ENCODE measurements around the gene SYP. TPM values are rescaled to one million over a fixed set of nuclear protein-coding genes. Genes with fewer than 3 reads are reported as not detected.

Gene SYP
- total RNA-seq, 2 experiments from 2014 or later, result 0.79 to 2.9 TPM

DNA sequence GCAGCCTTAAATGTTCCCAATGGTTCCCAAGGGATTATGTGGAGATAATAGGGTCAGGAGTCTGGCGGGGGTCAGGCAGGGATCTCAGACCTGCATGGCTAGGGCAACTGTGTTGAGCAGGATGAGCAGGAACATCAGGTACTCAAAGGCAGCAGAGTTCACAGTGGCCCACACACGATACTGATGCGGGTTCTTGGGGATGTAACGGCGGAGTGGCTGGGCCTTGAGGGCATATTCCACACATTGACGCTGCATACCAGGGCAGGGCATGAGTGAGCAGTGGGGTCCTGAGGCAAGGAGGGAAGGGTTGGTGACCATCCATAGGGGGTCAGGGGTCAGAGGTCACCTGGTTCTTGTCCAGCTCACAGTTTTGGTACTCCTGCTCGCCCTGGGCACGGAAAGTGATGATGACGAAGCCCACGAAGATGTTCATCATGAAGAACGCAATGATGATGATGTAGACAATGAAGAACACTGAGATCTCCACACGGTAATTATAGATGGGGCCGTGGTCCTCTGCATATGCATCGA, 15.1 kb upstream of the SYP start:
- no peaks in the 10 kb centered on the region for H3K9me2 ChIP-seq (ENCODE audit: insufficient read depth, low read length)
- no peak overlapping the region for H3K27ac ChIP-seq (ENCODE audit: low read depth, low read length, poor library complexity, severe bottlenecking)
- H2AFZ ChIP-seq (ENCODE audit: low read length), result no peak overlapping the region
- no peak overlapping the region for H3K4me2 ChIP-seq (ENCODE audit: low read length)
- no peaks in the 10 kb centered on the region for H3K4me1 ChIP-seq (ENCODE audit: insufficient read depth, low read length, poor library complexity, severe bottlenecking)
- no peaks in the 10 kb centered on the region for H4K20me1 ChIP-seq (ENCODE audit: insufficient read depth, low read length)
- H3K4me3 ChIP-seq (ENCODE audit: low read depth, low read length, poor library complexity, severe bottlenecking), result no peak overlapping the region
- no peaks in the 10 kb centered on the region for H3K36me3 ChIP-seq (ENCODE audit: insufficient read depth, low read length)
- H3K9me3 ChIP-seq (ENCODE audit: low read length), result no peaks in the 10 kb centered on the region
- ChIA-PET POLR2A (no interaction called here), CTCF (ENCODE audit: unreplicated experiment) (no interaction called here)
- no peak for DNase-seq (ENCODE audit: low spot score)
- no TSS peak for BruUV-seq (replicated peaks)
- H3K79me2 ChIP-seq (ENCODE audit: insufficient read depth, low read depth, low read length), result no peaks in the 10 kb centered on the region
- intact Hi-C loops (cut with micrococcal nuclease; ENCODE audit: unreplicated experiment), result no loop called here
- no peak for TF ChIP-seq EZH2phosphoT487 (IDR thresholded peaks at IDR 0.05; ENCODE audit: borderline replicate concordance, low read depth, low read length)
- TF ChIP-seq, protein P1, sequence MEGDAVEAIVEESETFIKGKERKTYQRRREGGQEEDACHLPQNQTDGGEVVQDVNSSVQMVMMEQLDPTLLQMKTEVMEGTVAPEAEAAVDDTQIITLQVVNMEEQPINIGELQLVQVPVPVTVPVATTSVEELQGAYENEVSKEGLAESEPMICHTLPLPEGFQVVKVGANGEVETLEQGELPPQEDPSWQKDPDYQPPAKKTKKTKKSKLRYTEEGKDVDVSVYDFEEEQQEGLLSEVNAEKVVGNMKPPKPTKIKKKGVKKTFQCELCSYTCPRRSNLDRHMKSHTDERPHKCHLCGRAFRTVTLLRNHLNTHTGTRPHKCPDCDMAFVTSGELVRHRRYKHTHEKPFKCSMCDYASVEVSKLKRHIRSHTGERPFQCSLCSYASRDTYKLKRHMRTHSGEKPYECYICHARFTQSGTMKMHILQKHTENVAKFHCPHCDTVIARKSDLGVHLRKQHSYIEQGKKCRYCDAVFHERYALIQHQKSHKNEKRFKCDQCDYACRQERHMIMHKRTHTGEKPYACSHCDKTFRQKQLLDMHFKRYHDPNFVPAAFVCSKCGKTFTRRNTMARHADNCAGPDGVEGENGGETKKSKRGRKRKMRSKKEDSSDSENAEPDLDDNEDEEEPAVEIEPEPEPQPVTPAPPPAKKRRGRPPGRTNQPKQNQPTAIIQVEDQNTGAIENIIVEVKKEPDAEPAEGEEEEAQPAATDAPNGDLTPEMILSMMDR (conservative IDR thresholded peaks at IDR 0.05; ENCODE audit: low read length), result no peak

DNA sequence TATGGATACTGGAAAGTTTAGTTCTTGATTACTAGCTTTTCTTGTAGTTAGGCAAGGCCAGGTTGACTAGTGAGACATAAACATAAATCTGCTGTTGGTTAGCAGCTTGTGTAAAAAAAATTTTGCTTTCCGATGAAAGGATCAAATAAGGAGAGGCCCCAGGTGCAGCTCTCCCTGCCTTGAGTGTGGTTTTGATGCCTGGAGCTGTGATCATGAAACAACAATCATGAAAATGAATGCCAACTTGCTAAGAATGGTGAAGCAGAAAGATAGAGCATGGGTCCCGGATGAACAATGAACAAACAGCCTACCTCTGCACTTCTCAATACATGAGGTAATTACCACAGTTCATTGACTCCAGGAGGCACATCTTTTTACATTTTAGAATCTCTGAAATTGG, 14.4 kb upstream of the SYP start:
- H3K36me3 ChIP-seq (ENCODE audit: insufficient read depth, low read length), result no peaks in the 10 kb centered on the region
- no peaks in the 10 kb centered on the region for H3K9me2 ChIP-seq (ENCODE audit: insufficient read depth, low read length)
- no peak overlapping the region for H3K4me3 ChIP-seq (ENCODE audit: low read depth, low read length, poor library complexity, severe bottlenecking)
- DNase-seq (ENCODE audit: low spot score), result no peak
- no peaks in the 10 kb centered on the region for H3K4me1 ChIP-seq (ENCODE audit: insufficient read depth, low read length, poor library complexity, severe bottlenecking)
- no peaks in the 10 kb centered on the region for H3K79me2 ChIP-seq (ENCODE audit: insufficient read depth, low read depth, low read length)
- no peak for TF ChIP-seq EZH2phosphoT487 (IDR thresholded peaks at IDR 0.05; ENCODE audit: borderline replicate concordance, low read depth, low read length)
- TF ChIP-seq, protein P1 (conservative IDR thresholded peaks at IDR 0.05; ENCODE audit: low read length), result no peak
- H4K20me1 ChIP-seq (ENCODE audit: insufficient read depth, low read length), result no peaks in the 10 kb centered on the region
- ChIA-PET CTCF (ENCODE audit: unreplicated experiment) (no interaction called here), POLR2A (no interaction called here)
- intact Hi-C loops (cut with micrococcal nuclease; ENCODE audit: unreplicated experiment), result no loop called here
- no peak overlapping the region for H3K27ac ChIP-seq (ENCODE audit: low read depth, low read length, poor library complexity, severe bottlenecking)
- no peak overlapping the region for H2AFZ ChIP-seq (ENCODE audit: low read length)
- H3K9me3 ChIP-seq (ENCODE audit: low read length), result no peaks in the 10 kb centered on the region
- H3K4me2 ChIP-seq (ENCODE audit: low read length), result no peak overlapping the region
- no TSS peak for BruUV-seq (replicated peaks)

DNA sequence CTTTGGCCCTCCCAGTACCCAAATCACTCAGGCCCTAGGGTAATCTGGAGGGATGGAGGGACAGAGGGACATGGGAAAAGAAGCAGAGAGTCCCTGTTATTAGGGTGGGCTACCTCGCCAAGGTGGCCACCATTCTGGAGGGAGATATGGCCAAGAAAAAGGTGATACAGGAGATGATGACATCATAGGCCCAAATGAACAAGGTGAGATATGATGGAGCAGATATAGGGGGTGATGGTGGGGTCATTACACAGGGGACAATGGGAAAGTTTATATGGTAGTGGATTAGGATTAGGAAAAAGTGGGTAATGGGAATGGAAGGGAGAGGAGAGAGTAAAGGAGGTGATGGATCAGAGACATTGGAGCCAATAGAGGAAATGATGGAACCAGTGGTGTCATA, 12.9 kb upstream of the SYP start:
- Histone ChIP-seq H3K4me1 (ENCODE audit: insufficient read depth, low read length, poor library complexity, severe bottlenecking) (no peaks in the 10 kb centered on the region), H4K20me1 (ENCODE audit: insufficient read depth, low read length) (no peaks in the 10 kb centered on the region), H3K4me3 (ENCODE audit: low read depth, low read length, poor library complexity, severe bottlenecking) (no peak overlapping the region), H2AFZ (ENCODE audit: low read length) (no peak overlapping the region), H3K9me2 (ENCODE audit: insufficient read depth, low read length) (no peaks in the 10 kb centered on the region), H3K4me2 (ENCODE audit: low read length) (no peak overlapping the region), H3K27ac (ENCODE audit: low read depth, low read length, poor library complexity, severe bottlenecking) (no peak overlapping the region), H3K79me2 (ENCODE audit: insufficient read depth, low read depth, low read length) (no peaks in the 10 kb centered on the region), H3K9me3 (ENCODE audit: low read length) (no peaks in the 10 kb centered on the region), H3K36me3 (ENCODE audit: insufficient read depth, low read length) (no peaks in the 10 kb centered on the region)
- no TSS peak for BruUV-seq (replicated peaks)
- TF ChIP-seq, protein P1 (conservative IDR thresholded peaks at IDR 0.05; ENCODE audit: low read length), result no peak
- no peak for TF ChIP-seq EZH2phosphoT487 (IDR thresholded peaks at IDR 0.05; ENCODE audit: borderline replicate concordance, low read depth, low read length)
- ChIA-PET POLR2A (no interaction called here), CTCF (ENCODE audit: unreplicated experiment) (no interaction called here)
- no peak for DNase-seq (ENCODE audit: low spot score)
- intact Hi-C loops (cut with micrococcal nuclease; ENCODE audit: unreplicated experiment), result no loop called here

All from OCI-LY7 (cell line).